Measurements from ENCODE around the gene SH3RF2. TPM values are rescaled to one million over a fixed set of nuclear protein-coding genes. Genes with fewer than 3 reads are reported as not detected.

SH3RF2 gene
- total RNA-seq, 2 donors from 2014 or later: 41.2 to 272 TPM

GRCh38 chr5:145983446-145983845, 47.1 kb downstream of the SH3RF2 start:
- TF ChIP-seq CTCF (IDR thresholded peaks at IDR 0.05): no peak
- H3K27me3 ChIP-seq: no peaks in the 10 kb centered on the region
- DNase-seq (ENCODE audit: low spot score): no peak
- H3K4me1 ChIP-seq: peaks cover 0 to 44% of the 10 kb centered on the region in 2 donors
- peak overlapping the region in 1 of 2 donors; percentile 60 for H3K27ac ChIP-seq
- H3K4me3 ChIP-seq: no peak overlapping the region
- H3K36me3 ChIP-seq: no peaks in the 10 kb centered on the region
- no peaks in the 10 kb centered on the region for H3K9me3 ChIP-seq

- no peak overlapping the region for H3K4me3 ChIP-seq
- peaks cover 0 to 39% of the 10 kb centered on the region in 2 donors for H3K4me1 ChIP-seq
- no peaks in the 10 kb centered on the region for H3K27me3 ChIP-seq
- peak overlapping the region in 1 of 2 donors; percentile 60 for H3K27ac ChIP-seq
- TF ChIP-seq CTCF (IDR thresholded peaks at IDR 0.05): no peak
- DNase-seq (ENCODE audit: low spot score): no peak
- no peaks in the 10 kb centered on the region for H3K9me3 ChIP-seq
- H3K36me3 ChIP-seq: no peaks in the 10 kb centered on the region
Observed at GRCh38 chr5:145984072-145984471, 47.7 kb downstream of the SH3RF2 start.

GRCh38 chr5:145987856-145988255, 51.5 kb downstream of the SH3RF2 start:
- Histone ChIP-seq H3K36me3 (no peaks in the 10 kb centered on the region), H3K27me3 (no peaks in the 10 kb centered on the region), H3K27ac (no peak overlapping the region), H3K9me3 (no peaks in the 10 kb centered on the region), H3K4me3 (no peak overlapping the region), H3K4me1 (peaks cover 0 to 16% of the 10 kb centered on the region in 2 donors)
- TF ChIP-seq CTCF (IDR thresholded peaks at IDR 0.05): no peak
- DNase-seq (ENCODE audit: low spot score): no peak

GRCh38 chr5:145988993-145989392, 52.6 kb downstream of the SH3RF2 start:
- H3K4me1 ChIP-seq: peaks cover 0 to 6% of the 10 kb centered on the region in 2 donors
- H3K9me3 ChIP-seq: peaks cover 0 to 7% of the 10 kb centered on the region in 2 donors
- H3K36me3 ChIP-seq: no peaks in the 10 kb centered on the region
- H3K4me3 ChIP-seq: no peak overlapping the region
- no peaks in the 10 kb centered on the region for H3K27me3 ChIP-seq
- no peak for DNase-seq (ENCODE audit: low spot score)
- H3K27ac ChIP-seq: no peak overlapping the region
- TF ChIP-seq CTCF (IDR thresholded peaks at IDR 0.05): no peak

GRCh38 chr5:145989428-145989827, 53.0 kb downstream of the SH3RF2 start:
- DNase-seq (ENCODE audit: low spot score): no peak
- TF ChIP-seq CTCF (IDR thresholded peaks at IDR 0.05): no peak
- Histone ChIP-seq H3K27ac (no peak overlapping the region), H3K9me3 (peaks cover 0 to 7% of the 10 kb centered on the region in 2 donors), H3K36me3 (no peaks in the 10 kb centered on the region), H3K27me3 (no peaks in the 10 kb centered on the region), H3K4me3 (no peak overlapping the region), H3K4me1 (peaks cover 0 to 2% of the 10 kb centered on the region in 2 donors)

DNA sequence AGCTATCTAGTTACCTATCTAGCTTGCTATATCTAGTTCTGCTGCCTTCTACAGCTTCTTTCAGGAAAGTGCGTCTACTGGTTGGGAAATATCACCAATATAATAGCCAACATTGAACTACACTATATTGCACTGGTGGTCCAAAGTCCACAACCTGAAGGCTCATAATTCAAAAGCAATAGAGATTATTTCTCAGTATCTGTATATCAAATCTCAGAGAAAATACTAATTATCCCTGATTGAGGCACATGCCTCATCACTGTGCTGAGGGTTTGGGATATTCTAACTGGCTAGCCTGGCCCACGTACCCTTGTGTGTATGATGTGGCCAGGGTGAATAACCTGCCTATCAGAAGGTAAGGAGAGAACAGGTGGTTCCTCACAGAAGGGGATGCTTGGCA, 53.8 kb downstream of the SH3RF2 start:
- no peak for TF ChIP-seq CTCF (IDR thresholded peaks at IDR 0.05)
- Histone ChIP-seq H3K27me3 (no peaks in the 10 kb centered on the region), H3K4me1 (no peaks in the 10 kb centered on the region), H3K9me3 (peaks cover 0 to 7% of the 10 kb centered on the region in 2 donors), H3K27ac (no peak overlapping the region), H3K36me3 (no peaks in the 10 kb centered on the region), H3K4me3 (no peak overlapping the region)
- no peak for DNase-seq (ENCODE audit: low spot score)

All from right atrium auricular region (tissue), 2 donors.